C4-2B (cell line): ENCODE measurements around the gene STPG3.

ENCODE experiments used
- CTCF ChIP-seq: fragments of 450-650 bp; conservative IDR thresholded peaks from 2 replicates; pipeline ENCODE4 v1.5.1; 2017; ENCODE audit warnings: mild to moderate bottlenecking
- ZFX ChIP-seq: fragments of 450-650 bp; IDR thresholded peaks from 2 replicates; pipeline ENCODE4 v1.6.1; 2017

- no peak for TF ChIP-seq CTCF
- no peak for TF ChIP-seq ZFX
Observed at GRCh38 chr9:137266585-137267453, 15.7 kb downstream of the STPG3 start.
